ENCODE data around the gene OPN4. TPM values are rescaled to one million over a fixed set of nuclear protein-coding genes. Genes with fewer than 3 reads are reported as not detected.

The OPN4 gene
- total RNA-seq, 1 experiment from 2014 or later: not detected

GRCh38 chr10:86662186-86663045, 8.1 kb downstream of the OPN4 start:
- H3K27ac Mint-ChIP-seq (ENCODE audit: low read depth, unreplicated experiment): no peak overlapping the region
- peaks cover 3% of the 10 kb centered on the region for H3K27me3 Mint-ChIP-seq (ENCODE audit: insufficient read depth, unreplicated experiment)
- DNase-seq (ENCODE audit: unreplicated experiment): no peak
- no peak overlapping the region for H3K4me3 Mint-ChIP-seq (ENCODE audit: unreplicated experiment)
- POLR2A ChIA-PET: no interaction called here
- intact Hi-C loops (cut with micrococcal nuclease): no loop called here
- H3K9me3 Mint-ChIP-seq (ENCODE audit: unreplicated experiment): no peaks in the 10 kb centered on the region
- peaks cover under 1% of the 10 kb centered on the region for H3K4me1 Mint-ChIP-seq (ENCODE audit: insufficient read depth, unreplicated experiment)
- CTCF ChIA-PET: interaction anchor here (0.6 to 0.8 kb wide), 3 partner anchors 10 to 276 kb away, joined by 3 to 4 read pairs (median 4); no protein-coding TSS in a partner anchor
- BruUV-seq (replicated peaks): no TSS peak
- TF ChIP-seq, protein P1, sequence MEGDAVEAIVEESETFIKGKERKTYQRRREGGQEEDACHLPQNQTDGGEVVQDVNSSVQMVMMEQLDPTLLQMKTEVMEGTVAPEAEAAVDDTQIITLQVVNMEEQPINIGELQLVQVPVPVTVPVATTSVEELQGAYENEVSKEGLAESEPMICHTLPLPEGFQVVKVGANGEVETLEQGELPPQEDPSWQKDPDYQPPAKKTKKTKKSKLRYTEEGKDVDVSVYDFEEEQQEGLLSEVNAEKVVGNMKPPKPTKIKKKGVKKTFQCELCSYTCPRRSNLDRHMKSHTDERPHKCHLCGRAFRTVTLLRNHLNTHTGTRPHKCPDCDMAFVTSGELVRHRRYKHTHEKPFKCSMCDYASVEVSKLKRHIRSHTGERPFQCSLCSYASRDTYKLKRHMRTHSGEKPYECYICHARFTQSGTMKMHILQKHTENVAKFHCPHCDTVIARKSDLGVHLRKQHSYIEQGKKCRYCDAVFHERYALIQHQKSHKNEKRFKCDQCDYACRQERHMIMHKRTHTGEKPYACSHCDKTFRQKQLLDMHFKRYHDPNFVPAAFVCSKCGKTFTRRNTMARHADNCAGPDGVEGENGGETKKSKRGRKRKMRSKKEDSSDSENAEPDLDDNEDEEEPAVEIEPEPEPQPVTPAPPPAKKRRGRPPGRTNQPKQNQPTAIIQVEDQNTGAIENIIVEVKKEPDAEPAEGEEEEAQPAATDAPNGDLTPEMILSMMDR (IDR thresholded peaks at IDR 0.05; ENCODE audit: unreplicated experiment): no peak
- no peaks in the 10 kb centered on the region for H3K36me3 Mint-ChIP-seq (ENCODE audit: insufficient read depth, unreplicated experiment)

DNA sequence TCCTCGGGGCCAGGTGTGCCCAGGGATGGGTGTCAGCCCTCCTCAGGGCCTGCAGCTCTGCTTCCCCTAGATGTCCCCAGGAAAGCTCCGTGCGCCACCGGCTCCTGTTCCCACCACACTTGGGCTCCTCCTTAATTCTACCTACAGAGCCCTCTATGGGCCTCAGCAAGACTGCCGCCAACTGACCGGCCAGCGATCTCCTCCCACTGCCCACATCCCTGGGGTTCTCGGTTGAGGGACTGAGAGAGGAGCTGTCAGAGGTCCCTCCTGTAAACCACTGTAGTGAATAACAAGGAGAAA, 8.6 kb downstream of the OPN4 start:
- Mint-ChIP-seq H3K27ac (ENCODE audit: low read depth, unreplicated experiment) (no peak overlapping the region), H3K9me3 (ENCODE audit: unreplicated experiment) (no peaks in the 10 kb centered on the region), H3K4me1 (ENCODE audit: insufficient read depth, unreplicated experiment) (peaks cover 2% of the 10 kb centered on the region), H3K4me3 (ENCODE audit: unreplicated experiment) (no peak overlapping the region), H3K36me3 (ENCODE audit: insufficient read depth, unreplicated experiment) (no peaks in the 10 kb centered on the region), H3K27me3 (ENCODE audit: insufficient read depth, unreplicated experiment) (no peaks in the 10 kb centered on the region)
- POLR2A ChIA-PET: no interaction called here
- no peak for DNase-seq (ENCODE audit: unreplicated experiment)
- BruUV-seq (replicated peaks): no TSS peak
- intact Hi-C loops (cut with micrococcal nuclease): no loop called here
- CTCF ChIA-PET: interaction anchor here (0.6 to 2.4 kb wide), 3 partner anchors 11 to 183 kb away, joined by 4 to 5 read pairs (median 4); no protein-coding TSS in a partner anchor
- TF ChIP-seq, protein P1 (IDR thresholded peaks at IDR 0.05; ENCODE audit: unreplicated experiment): no peak

- POLR2A ChIA-PET: no interaction called here
- TF ChIP-seq, protein P1 (IDR thresholded peaks at IDR 0.05; ENCODE audit: unreplicated experiment): no peak
- peaks cover 7% of the 10 kb centered on the region for H3K4me1 Mint-ChIP-seq (ENCODE audit: insufficient read depth, unreplicated experiment)
- intact Hi-C loops (cut with micrococcal nuclease): no loop called here
- no peak overlapping the region for H3K4me3 Mint-ChIP-seq (ENCODE audit: unreplicated experiment)
- no peaks in the 10 kb centered on the region for H3K27me3 Mint-ChIP-seq (ENCODE audit: insufficient read depth, unreplicated experiment)
- no TSS peak for BruUV-seq (replicated peaks)
- DNase-seq (ENCODE audit: unreplicated experiment): no peak
- CTCF ChIA-PET: interaction anchor here (0.7 to 2.4 kb wide), 2 partner anchors 14 to 25 kb away, joined by 4 to 5 read pairs; no protein-coding TSS in a partner anchor
- H3K36me3 Mint-ChIP-seq (ENCODE audit: insufficient read depth, unreplicated experiment): no peaks in the 10 kb centered on the region
- H3K9me3 Mint-ChIP-seq (ENCODE audit: unreplicated experiment): no peaks in the 10 kb centered on the region
- no peak overlapping the region for H3K27ac Mint-ChIP-seq (ENCODE audit: low read depth, unreplicated experiment)
Measured at GRCh38 chr10:86663576-86664339, 9.4 kb downstream of the OPN4 start.
